GM12892 (cell line): ENCODE data around the gene CDH1.

Experiments used
- POLR2A ChIP-seq: IDR thresholded peaks from 2 replicates; pipeline ENCODE4 v1.6.1; 2011; ENCODE audit warnings: low read depth, low read length, control low read depth
- TAF1 ChIP-seq: IDR thresholded peaks from 2 replicates; pipeline ENCODE4 v1.6.1; 2011; ENCODE audit warnings: low read depth, mild to moderate bottlenecking, control low read depth, low read length, borderline replicate concordance

DNA sequence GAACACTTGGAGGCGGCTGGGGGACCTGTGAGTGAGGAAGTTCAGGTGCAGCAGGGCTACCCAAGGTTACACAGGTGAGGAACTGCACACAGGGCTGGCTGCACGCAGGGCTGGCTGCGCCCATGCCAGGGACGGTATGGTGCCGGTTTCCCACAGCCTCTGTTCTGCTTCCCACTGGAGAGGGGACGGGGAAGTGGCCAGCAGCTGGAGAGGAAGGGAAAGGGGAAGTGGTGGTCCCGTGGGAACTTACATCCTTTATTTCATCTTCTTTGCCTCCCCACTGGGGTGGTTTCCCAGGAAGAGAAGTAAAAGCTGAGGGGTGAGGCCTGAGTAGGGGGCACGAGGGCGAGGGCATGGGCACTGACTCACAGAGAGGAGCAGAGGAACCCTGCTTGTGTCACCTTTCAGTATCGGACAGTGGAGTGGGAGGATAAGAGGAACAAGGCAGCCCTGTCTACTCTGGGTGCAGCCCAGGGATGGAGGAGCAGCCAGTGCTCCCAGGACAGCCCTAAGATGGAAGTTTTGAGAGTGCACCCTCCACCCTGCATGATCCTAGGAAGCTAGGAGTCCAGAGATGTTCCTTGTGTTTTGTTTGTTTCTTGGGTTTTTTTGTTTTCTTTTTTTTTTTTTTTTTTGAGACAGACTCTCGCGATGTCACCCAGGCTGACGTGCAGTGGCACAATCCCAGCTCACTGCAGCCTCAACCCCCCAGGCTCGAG is 25.5 kb upstream of the CDH1 start:
- TF ChIP-seq TAF1 (no peak), POLR2A (no peak)
